Measurements from ENCODE around the gene AKAP13.
"Not testable (repeated sequence)": the region's sequence is repeated elsewhere in the genome, so short reads cannot be mapped to it uniquely, and the experiment has no call there.

The AKAP13 gene

GRCh38 chr15:85481543-85481942, 101.1 kb downstream of the AKAP13 start:
- not testable (repeated sequence) for DNase-seq

DNA sequence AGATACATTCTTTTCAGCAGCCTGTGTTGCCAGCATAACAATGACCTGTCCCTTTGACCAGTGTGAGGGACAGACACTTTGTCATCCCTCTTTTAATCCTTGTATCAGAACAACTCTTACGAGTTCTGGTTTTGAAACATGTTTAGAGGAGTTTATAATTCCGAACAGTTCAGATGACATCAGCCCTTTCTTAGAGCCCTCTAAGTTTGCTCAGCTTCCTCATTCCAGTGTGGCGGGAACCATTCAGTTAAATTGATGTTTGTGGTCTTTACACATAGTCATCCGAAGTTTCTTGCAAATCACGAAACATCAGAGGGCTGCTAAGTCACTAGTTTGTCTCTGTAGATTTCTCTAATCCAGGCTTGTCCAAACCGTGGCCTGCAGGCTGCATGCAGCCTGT, 102.5 kb downstream of the AKAP13 start:
- no peak for DNase-seq

DNA sequence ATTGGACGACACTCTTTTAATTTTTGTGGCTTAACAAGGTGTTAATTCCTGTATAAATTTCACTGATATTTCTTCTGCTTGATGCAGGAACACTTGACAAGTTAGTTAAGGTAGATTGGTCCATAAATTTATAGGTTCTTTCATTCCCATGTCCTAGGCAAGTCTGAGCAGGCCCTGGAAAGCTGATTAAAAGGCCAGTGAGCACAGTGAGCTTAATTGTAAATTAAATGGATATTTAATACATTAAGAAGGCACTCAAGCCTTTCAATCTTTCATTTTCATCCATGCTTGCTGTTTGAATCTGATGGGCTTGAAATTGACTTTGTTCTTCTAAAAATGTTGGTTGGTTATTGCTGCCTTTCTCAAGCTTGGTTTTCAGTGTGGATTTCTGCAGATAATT, 103.6 kb downstream of the AKAP13 start:
- DNase-seq, result not testable (repeated sequence)

- not testable (repeated sequence) for DNase-seq
These were observed 104.5 kb downstream of the AKAP13 start for GRCh38 chr15:85484923-85485322.

DNA sequence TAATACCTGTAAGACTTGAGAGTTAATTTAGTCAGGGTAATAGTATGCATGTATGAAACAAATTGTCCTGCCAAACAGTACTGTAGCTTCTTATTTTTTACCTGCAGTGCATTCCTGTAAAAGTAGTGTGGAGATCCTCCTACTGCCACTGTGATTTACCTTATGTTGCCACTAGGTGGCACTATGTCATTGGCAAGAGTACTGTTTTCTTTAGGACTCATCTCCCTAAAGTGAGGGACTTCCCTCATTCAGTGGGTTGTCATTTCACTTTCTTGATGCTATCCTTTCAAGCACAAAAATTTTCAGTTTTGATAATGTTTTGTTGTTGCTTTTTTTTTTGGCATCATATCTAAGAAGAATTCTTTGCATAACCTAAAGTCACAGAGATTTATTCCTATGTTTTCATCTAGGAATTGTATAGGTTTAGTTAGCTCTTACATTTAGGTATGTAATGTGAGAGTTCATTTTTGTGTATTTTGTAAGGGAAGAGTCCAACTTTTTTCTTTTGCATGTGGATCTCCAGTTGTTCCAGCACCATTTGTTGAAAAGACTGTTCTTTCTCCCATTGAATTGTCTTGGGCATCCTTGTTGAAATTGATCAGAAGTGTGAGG, 105.7 kb downstream of the AKAP13 start:
- DNase-seq, result peak; percentile 69

DNA sequence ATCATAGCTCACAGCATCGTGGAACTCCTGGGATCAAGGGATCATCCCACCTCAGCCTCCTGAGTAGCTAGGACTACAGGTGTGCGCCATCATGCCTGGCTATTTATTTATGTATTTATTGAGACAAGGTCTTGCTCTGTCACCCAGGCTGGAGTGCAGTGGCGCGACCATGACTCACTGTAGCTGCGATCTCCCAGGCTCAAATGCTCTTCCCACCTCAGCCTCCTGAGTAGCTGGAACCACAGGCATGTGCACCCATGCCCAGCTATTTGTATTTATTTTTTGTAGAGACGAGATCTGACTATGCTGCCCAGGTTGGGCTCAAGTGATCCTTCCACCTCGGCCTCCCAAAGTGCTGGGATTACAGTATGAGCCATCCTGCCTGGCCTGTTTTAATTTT, 107.4 kb downstream of the AKAP13 start:
- DNase-seq, result not testable (repeated sequence)

- DNase-seq, result no peak
These were observed 108.6 kb downstream of the AKAP13 start for GRCh38 chr15:85488997-85489396.

DNA sequence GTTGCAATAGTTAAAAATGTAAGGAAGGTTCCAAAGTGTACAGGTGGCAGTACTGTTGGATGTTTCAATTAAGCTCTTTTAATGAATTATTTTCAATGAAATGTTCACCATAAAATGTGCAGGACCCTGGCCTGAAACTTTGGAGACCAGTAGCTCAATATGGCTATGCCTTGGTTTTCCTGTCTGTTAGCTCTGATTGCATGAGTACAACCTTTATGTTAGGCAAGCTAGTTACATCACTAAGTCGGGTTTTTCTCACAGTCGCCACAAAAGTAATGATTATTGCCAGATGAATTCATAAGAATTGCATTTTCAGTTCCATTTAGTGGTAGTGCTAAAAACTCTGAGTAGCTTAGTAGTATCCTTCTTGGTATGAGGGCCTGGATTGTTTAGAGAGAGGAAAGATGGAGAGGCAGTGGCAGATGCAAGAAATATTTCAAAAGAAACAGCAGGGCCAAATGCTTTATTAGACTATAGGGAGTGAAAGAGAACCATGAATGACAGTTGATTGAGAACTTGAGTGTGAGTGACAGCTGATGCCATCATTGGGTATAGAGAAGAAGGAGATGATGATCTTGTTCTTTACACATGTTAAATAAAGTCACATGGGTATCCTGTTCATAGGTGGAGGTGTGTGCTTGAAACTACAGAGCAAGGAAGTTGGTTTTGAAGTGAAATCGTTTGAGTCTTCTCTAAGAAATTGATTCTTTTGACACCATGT, 109.5 kb downstream of the AKAP13 start:
- no peak for DNase-seq

DNA sequence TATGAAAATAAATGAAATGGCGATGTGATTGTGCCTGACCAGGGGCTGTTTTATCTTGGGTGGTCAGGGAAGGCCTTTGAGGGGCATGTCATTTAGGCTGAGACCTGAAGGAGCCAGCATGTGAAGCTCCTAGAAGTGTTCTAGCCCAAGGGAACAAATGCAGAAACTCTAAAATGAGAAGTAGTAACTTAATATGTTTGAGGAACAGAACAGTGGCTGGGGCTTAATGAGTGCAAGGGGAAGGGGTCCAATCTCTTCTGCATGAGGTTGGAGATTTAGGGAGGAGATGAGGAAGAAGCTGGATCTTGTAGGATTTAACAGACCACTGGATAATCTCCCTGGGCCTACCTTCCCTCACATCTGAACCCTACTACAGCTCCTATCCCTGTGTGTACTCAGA, 110.5 kb downstream of the AKAP13 start:
- no peak for DNase-seq

- no peak for DNase-seq
These were observed 111.3 kb downstream of the AKAP13 start for GRCh38 chr15:85491691-85492090.

DNA sequence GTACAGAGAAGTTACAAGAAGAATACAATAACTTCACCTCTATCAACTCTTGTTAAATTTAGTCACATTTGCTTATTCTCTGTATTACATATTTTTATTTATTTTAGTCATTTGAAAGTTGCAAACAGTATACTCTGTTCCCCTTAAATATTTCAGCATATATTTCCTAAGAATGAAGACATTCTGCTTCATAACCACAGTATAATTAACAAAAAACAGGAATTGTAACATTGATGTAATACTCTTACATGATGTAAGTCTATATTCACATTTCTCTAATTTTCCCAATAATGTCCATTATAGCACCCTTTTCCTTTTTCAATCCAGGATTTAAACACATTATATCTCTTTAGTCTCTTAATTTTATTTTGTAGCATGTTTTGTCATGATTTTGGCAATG, 112.0 kb downstream of the AKAP13 start:
- no peak for DNase-seq

- no peak for DNase-seq
These were observed 112.9 kb downstream of the AKAP13 start for GRCh38 chr15:85493260-85493659.

GRCh38 chr15:85494048-85494777, 113.8 kb downstream of the AKAP13 start:
- no peak for DNase-seq

- no peak for DNase-seq
These were observed 114.7 kb downstream of the AKAP13 start for GRCh38 chr15:85495096-85495495.

DNA sequence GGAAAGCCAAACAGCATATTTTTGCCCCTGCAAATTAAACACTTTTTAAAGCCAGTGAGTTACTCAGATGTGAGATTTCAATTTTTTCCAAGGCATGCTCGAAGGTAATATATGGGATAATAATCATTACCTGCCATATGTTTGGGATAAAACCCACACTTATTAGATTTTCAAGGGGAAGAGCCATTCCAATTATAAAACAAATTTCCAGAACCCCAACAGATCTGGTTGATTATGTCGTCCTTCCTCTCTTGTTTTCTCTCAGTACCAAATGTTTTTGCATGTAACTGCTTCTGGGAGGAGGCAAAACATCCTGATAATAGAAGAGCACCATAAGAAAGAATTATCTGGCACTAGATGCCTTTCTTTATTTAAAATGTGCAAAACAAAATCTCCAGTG, 115.1 kb downstream of the AKAP13 start:
- no peak for DNase-seq

GRCh38 chr15:85496151-85496550, 115.7 kb downstream of the AKAP13 start:
- DNase-seq, result no peak

DNA sequence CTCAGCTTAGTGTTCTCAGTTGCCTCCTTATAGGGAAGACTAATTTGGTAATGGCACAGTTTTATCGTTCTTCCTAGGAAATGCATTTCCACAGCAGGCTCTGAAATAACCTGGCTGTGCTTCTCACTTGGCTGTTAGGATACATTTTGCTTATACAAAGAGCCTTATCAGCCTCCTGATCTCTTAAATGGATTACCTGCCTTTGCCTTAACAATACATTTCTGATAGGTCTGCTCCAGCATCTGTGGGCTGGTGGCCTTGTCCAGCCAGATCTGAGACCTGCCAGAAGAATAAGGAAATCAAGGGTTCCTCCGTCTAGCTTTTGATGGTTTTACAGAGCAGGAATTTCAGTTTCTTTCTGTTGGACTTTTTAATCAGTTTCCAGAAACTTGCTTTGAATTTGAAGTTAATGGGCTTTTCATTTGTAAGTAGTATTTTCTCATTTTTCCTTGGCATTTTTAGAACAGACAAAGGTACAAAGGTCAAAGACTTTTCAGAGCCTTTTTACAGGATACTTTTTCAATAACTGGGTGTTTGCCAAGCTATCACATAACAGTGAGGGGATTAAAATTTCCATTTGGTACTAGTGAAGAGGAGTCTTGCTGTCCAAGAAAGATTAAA, 116.3 kb downstream of the AKAP13 start:
- DNase-seq, result no peak

DNA sequence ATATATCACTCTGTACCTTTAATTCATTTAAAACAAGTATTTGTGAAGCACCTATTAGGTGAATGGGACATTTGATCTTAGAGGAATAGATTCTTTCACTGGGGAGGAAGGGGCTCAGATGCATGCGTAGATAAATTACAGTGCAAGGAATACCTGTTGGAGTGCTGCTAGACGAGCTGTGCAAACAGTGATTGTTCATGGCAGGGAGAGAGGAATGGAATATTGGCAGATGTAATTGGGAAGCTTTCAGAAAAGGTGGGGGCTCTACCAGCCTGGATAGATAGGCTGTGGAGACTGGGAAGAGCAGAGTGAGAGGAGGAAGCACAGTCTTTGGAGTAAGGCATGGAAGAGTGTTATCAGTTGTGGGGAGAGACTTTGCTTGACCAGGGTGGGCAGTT, 116.8 kb downstream of the AKAP13 start:
- no peak for DNase-seq

DNA sequence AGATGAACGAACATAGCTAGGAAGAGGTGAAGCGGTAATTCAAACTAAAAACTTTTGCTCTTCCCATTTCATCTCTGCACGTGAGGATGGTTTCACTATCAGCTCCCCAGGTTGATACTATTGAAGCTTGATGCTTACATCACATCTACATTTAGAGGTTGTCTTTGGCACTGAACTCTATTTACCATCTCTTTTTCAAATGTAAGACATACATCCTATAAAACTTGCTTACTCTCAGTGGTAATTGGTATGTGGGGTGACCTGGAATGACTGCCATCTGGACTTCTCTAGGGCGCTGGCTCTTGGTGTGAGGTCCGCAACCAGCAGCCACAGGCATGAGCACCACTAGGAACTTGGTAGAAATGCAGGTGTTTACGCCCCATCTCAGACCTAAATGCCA, 118.1 kb downstream of the AKAP13 start:
- DNase-seq, result no peak

GRCh38 chr15:85499371-85499887, 119.0 kb downstream of the AKAP13 start:
- no peak for DNase-seq

GRCh38 chr15:85500060-85500708, 119.8 kb downstream of the AKAP13 start:
- no peak for DNase-seq

DNA sequence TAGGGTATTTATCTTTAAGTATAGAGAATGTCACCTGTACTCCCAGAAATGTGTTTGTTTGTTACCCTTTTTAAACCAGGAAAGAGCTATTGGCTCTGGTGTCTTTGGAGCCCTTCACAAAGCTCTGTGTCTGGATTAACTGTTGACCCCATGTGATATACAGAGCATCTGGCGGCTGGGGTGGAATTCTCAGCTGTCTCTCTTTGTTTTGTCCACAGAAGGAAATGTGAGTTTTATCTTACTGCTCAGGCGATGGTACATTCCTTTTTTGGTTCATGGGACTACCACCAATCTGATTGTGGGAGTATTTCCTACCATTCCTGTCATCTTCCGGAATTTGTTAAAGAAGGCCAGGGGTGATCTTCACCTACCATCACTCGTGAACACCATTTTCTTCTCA, 120.3 kb downstream of the AKAP13 start:
- DNase-seq, result no peak

GRCh38 chr15:85501574-85501973, 121.2 kb downstream of the AKAP13 start:
- DNase-seq, result no peak
